Left ventricle myocardium inferior (tissue), 1 donor: ENCODE results near the gene ZFP90. TPM values are rescaled to one million over a fixed set of nuclear protein-coding genes. Genes with fewer than 3 reads are reported as not detected.

ENCODE experiments used
- DNase-seq: peaks from one replicate; pipeline ENCODE4 v3.0.0-alpha.2; 2020
- H3K27ac ChIP-seq: fragments of 200-600 bp; replicated peaks from 2 replicates; pipeline ENCODE4 v1.8.0; 2021
- H3K27me3 ChIP-seq: fragments of 200-600 bp; 2 replicates; pipeline ENCODE4 v1.8.0; 2021; ENCODE audit warnings: low read depth
- H3K36me3 ChIP-seq: fragments of 200-600 bp; 2 replicates; pipeline ENCODE4 v1.8.0; 2021
- H3K4me1 ChIP-seq: fragments of 200-600 bp; 2 replicates; pipeline ENCODE4 v1.8.0; 2021
- H3K4me3 ChIP-seq: fragments of 200-600 bp; 2 replicates; pipeline ENCODE4 v1.8.0; 2021; ENCODE audit warnings: mild to moderate bottlenecking, moderate library complexity
- H3K9me3 ChIP-seq: fragments of 200-600 bp; replicated peaks from 2 replicates; pipeline ENCODE4 v1.8.0; 2021
- CTCF ChIP-seq: fragments of 200-600 bp; IDR thresholded peaks from 2 replicates; pipeline ENCODE4 v1.8.0; 2021; ENCODE audit warnings: antibody characterized with exemption, mild to moderate bottlenecking, borderline replicate concordance
- intact Hi-C: fragments of 100-400 bp; cut with micrococcal nuclease; formaldehyde crosslinking; loops from one replicate; pipeline ENCODE4 v1.11.0; 2022
- total RNA-seq: library from RNA; stranded (reverse); fragmentation: NEBNext Ultra II Directional; extraction: Animal tissue kit (Norgen Biotek cat#: 25700); gene quantifications from one replicate; pipeline ENCODE4 v1.2.1, GENCODE V29; 2021
- donor health status: DM: no; HTN: yes; CAD: no; lungs with severe emphysema.

Gene ZFP90
- total RNA-seq, 1 donor from 2014 or later, result 11.0 TPM

GRCh38 chr16:68504066-68504465 lies 35.0 kb upstream of the ZFP90 start:
- Histone ChIP-seq H3K27me3 (peaks cover 65% of the 10 kb centered on the region), H3K27ac (no peak overlapping the region), H3K36me3 (no peaks in the 10 kb centered on the region), H3K4me1 (no peaks in the 10 kb centered on the region), H3K4me3 (no peak overlapping the region), H3K9me3 (no peaks in the 10 kb centered on the region)
- intact Hi-C loops, result no loop called here
- no peak for TF ChIP-seq CTCF
- no peak for DNase-seq

GRCh38 chr16:68506331-68507053 lies 32.6 kb upstream of the ZFP90 start:
- no peak for DNase-seq
- intact Hi-C loops, result no loop called here

GRCh38 chr16:68508013-68508412 lies 31.1 kb upstream of the ZFP90 start:
- Histone ChIP-seq H3K4me3 (no peak overlapping the region), H3K4me1 (peaks cover 6% of the 10 kb centered on the region), H3K9me3 (no peaks in the 10 kb centered on the region), H3K36me3 (no peaks in the 10 kb centered on the region), H3K27me3 (peaks cover 65% of the 10 kb centered on the region), H3K27ac (no peak overlapping the region)
- DNase-seq, result no peak
- intact Hi-C loops, result no loop called here
- TF ChIP-seq CTCF, result no peak

More at GRCh38 chr16:68506331-68507053, 32.6 kb upstream of the ZFP90 start:
- Histone ChIP-seq H3K27me3 (peaks cover 65% of the 10 kb centered on the region), H3K27ac (no peak overlapping the region), H3K4me1 (peaks cover 6% of the 10 kb centered on the region), H3K36me3 (no peaks in the 10 kb centered on the region), H3K4me3 (no peak overlapping the region), H3K9me3 (no peaks in the 10 kb centered on the region)
- no peak for TF ChIP-seq CTCF

- Histone ChIP-seq H3K27ac (no peak overlapping the region), H3K4me1 (peaks cover 6% of the 10 kb centered on the region), H3K27me3 (peaks cover 59% of the 10 kb centered on the region), H3K4me3 (no peak overlapping the region), H3K36me3 (no peaks in the 10 kb centered on the region), H3K9me3 (no peaks in the 10 kb centered on the region)
- TF ChIP-seq CTCF, result no peak
- DNase-seq, result no peak
- intact Hi-C loops, result no loop called here
These were observed 30.4 kb upstream of the ZFP90 start for GRCh38 chr16:68508641-68509240.

GRCh38 chr16:68509381-68509780 lies 29.7 kb upstream of the ZFP90 start:
- TF ChIP-seq CTCF, result no peak
- no peaks in the 10 kb centered on the region for H3K36me3 ChIP-seq
- no peaks in the 10 kb centered on the region for H3K9me3 ChIP-seq
- no peak for DNase-seq
- H3K27ac ChIP-seq, result no peak overlapping the region
- no peak overlapping the region for H3K4me3 ChIP-seq
- H3K27me3 ChIP-seq, result peaks cover 56% of the 10 kb centered on the region
- peaks cover 6% of the 10 kb centered on the region for H3K4me1 ChIP-seq
- intact Hi-C loops, result no loop called here
